ENCODE measurements around the gene ZNF799.
A peak's percentile ranks its signal among the peaks of the same experiment; 100 is the strongest.
"Not testable (repeated sequence)": the region's sequence is repeated elsewhere in the genome, so short reads cannot be mapped to it uniquely, and the experiment has no call there.

Gene ZNF799

DNA sequence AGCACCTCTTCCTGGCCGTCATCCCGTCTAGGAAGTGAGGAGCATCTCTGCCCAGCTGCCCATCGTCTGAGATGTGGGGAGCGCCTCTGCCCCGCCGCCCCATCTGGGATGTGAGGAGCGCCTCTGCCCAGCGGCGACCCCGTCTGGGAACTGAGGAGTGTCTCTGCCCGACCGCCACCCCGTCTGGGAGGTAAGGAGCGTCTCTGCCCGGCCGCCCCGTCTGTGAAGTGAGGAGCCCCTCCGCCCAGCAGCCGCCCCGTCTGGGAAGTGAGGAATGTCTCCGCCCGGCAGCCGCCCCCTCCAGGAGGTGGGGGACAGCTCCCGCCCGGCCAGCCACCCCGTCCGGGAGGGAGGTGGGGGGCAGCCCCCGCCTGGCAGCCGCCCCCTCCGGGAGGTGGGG, 38.8 kb downstream of the ZNF799 start:
- DNase-seq (ENCODE audit: low spot score): not testable (repeated sequence)

DNA sequence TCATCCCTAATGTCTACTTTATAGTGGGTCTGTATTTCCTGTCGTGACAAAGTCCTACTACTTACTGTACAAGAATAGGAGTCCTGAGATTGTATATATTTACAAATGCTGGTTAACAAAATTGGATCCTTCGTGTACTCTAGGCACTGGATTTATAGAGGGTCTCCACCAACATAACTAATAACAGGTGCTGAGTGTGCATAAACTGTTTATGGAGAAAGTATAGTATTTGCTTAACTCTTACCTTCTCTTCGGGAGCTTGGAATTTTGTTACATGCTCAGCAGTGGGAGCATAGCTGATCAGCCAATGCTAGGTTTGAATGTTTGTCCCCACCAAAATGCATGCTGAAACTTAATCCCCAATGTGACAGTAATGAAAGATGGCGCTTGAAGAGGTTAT, 47.7 kb downstream of the ZNF799 start:
- DNase-seq (ENCODE audit: low spot score): no peak

DNA sequence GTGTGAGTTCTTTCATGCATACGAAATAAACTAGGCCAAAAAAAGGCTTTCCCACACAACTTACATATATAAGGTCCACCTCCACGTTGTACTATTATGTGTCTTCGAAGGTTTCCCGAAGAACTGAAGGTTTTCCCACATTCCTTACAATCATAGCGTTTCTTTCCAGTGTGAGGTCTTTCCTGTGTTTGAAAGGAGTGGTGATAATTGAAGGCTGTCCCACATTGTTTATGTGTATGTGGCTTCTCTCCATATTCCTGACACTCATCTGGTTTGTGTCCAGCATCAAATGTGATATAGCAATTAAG, 50.2 kb downstream of the ZNF799 start:
- no peak for DNase-seq (ENCODE audit: low spot score)

DNA sequence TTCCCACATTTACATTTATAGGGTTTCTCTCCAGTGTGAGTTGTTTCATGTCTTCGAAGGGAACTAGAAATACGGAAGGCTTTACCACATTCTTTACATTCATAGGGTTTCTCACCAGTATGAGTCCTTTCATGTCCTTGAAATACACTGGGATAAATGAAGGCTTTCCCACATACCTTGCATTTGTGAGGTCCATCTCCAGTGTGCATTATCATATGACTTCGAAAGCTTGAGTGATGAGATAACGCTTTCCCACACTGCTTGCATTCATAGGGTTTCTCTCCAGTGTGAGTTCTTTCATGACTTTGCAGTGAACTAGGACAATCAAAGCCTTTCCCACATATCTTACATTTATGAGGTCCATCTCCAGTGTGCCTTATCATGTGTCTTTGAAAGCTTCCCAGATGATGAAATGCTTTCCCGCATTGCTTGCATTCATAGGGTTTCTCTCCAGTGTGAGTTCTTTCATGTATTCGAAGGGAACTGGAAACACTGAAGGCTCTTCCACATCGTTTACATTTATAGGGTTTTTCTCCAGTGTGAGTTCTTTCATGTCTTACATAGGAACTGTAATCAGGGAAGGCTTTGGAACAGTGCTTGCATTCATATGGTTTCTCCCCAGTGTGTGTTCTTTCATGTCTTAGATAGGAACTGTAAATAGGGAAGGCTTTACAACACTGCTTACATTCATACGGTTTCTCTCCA, 50.7 kb downstream of the ZNF799 start:
- DNase-seq (ENCODE audit: low spot score): no peak

- DNase-seq (ENCODE audit: low spot score): peak; percentile 62
These were observed 54.2 kb downstream of the ZNF799 start for GRCh38 chr19:12346896-12347295.

GRCh38 chr19:12345197-12345596, 55.9 kb downstream of the ZNF799 start:
- DNase-seq (ENCODE audit: low spot score): no peak

All from RKO (cell line).